Measurements from ENCODE around the gene SLC43A2. TPM values are rescaled to one million over a fixed set of nuclear protein-coding genes. Genes with fewer than 3 reads are reported as not detected.
A peak's percentile ranks its signal among the peaks of the same experiment; 100 is the strongest.

The SLC43A2 gene
- total and polyA plus RNA-seq, 3 donors from 2014 or later, result 11.7 to 15.7 (median 12.4) TPM

GRCh38 chr17:1617620-1618174 lies 10.9 kb downstream of the SLC43A2 start:
- WGBS, 2 donors, result 68 to 82% methylated on average over 20 of the region's 20 CpGs
- no peak overlapping the region for H3K4me3 ChIP-seq
- no peaks in the 10 kb centered on the region for H3K36me3 ChIP-seq (ENCODE audit: low read depth, missing control alignments)
- peak; percentile 36 for DNase-seq
- TF ChIP-seq POLR2A (IDR thresholded peaks at IDR 0.05), result no peak
- TF ChIP-seq CTCF (IDR thresholded peaks at IDR 0.05), result no peak
- no peaks in the 10 kb centered on the region for H3K9me3 ChIP-seq
- intact Hi-C loops (cut with DNase I; ENCODE audit: low total_unique reads), result no loop called here
- no peak overlapping the region for H3K27ac ChIP-seq
- no peaks in the 10 kb centered on the region for H3K27me3 ChIP-seq
- H3K4me1 ChIP-seq, result no peaks in the 10 kb centered on the region

GRCh38 chr17:1616101-1616500 lies 12.5 kb downstream of the SLC43A2 start:
- Histone ChIP-seq H3K9me3 (no peaks in the 10 kb centered on the region), H3K27ac (no peak overlapping the region), H3K4me3 (no peak overlapping the region), H3K27me3 (no peaks in the 10 kb centered on the region), H3K36me3 (ENCODE audit: low read depth, missing control alignments) (no peaks in the 10 kb centered on the region), H3K4me1 (no peaks in the 10 kb centered on the region)
- WGBS, 2 donors, result 86 to 91% methylated on average over 13 of the region's 13 CpGs
- DNase-seq, result no peak
- intact Hi-C loops (cut with DNase I; ENCODE audit: low total_unique reads), result no loop called here
- no peak for TF ChIP-seq POLR2A (IDR thresholded peaks at IDR 0.05)

DNA sequence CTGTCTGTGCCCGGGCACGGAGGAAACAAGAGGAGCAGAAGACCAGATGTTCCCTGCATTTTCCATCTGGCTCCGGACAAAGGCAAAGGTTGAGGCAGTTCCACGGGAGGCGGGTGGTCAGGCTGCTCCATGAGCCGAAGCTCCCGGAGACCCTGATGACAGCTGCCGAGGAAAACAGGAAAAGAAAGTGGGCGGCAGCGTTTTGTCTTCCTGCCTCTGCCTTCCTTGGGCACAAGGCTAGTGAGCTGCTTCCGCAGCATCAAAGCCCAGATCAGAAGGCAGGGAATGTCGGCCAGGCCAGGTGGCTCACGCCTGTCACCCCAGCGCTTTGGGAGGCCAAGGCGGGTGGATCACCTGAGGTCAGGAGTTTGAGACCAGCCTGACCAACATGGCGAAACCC lies 16.2 kb downstream of the SLC43A2 start:
- H3K36me3 ChIP-seq (ENCODE audit: low read depth, missing control alignments), result no peaks in the 10 kb centered on the region
- intact Hi-C loops (cut with DNase I; ENCODE audit: low total_unique reads), result no loop called here

DNA sequence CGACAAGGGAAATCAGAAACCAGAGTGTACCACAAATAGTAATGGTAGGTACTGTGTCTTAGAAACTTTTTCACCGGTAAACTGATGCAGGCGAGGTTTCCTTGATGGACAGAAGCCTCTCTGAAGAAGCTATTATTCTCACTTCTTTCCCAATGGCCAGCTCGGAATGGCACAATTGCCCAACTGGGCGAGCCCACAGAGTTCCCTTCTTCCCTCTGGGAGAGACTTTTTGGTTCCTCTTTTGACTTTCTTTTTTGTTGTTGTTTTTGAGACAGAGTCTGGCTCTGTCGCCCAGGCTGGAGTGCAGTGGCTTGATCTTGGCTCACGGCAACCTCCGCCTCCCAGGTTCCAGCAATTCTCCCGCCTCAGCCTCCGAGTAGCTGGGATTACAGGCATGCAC lies 16.9 kb downstream of the SLC43A2 start:
- Histone ChIP-seq H3K27me3 (no peaks in the 10 kb centered on the region), H3K9me3 (no peaks in the 10 kb centered on the region), H3K4me1 (no peaks in the 10 kb centered on the region), H3K4me3 (no peak overlapping the region), H3K36me3 (ENCODE audit: low read depth, missing control alignments) (no peaks in the 10 kb centered on the region), H3K27ac (no peak overlapping the region)
- DNase-seq, result no peak
- TF ChIP-seq POLR2A (IDR thresholded peaks at IDR 0.05) (no peak), CTCF (IDR thresholded peaks at IDR 0.05) (no peak)
- 90 to 92% methylated on average over 10 of the region's 10 CpGs for WGBS, 2 donors
- intact Hi-C loops (cut with DNase I; ENCODE audit: low total_unique reads), result no loop called here

More for the DNA sequence above, 16.2 kb downstream of the SLC43A2 start:
- Histone ChIP-seq H3K9me3 (no peaks in the 10 kb centered on the region), H3K27ac (no peak overlapping the region), H3K27me3 (no peaks in the 10 kb centered on the region), H3K4me1 (no peaks in the 10 kb centered on the region), H3K4me3 (no peak overlapping the region)
- WGBS, 2 donors, result 77 to 96% methylated on average over 16 of the region's 16 CpGs
- TF ChIP-seq POLR2A (IDR thresholded peaks at IDR 0.05), result no peak
- no peak for TF ChIP-seq CTCF (IDR thresholded peaks at IDR 0.05)
- no peak for DNase-seq

GRCh38 chr17:1608676-1609075 lies 20.0 kb downstream of the SLC43A2 start:
- H3K4me1 ChIP-seq, result peaks cover 9% of the 10 kb centered on the region

More at GRCh38 chr17:1608676-1609075, 20.0 kb downstream of the SLC43A2 start:
- H3K36me3 ChIP-seq (ENCODE audit: low read depth, missing control alignments), result no peaks in the 10 kb centered on the region
- no peaks in the 10 kb centered on the region for H3K9me3 ChIP-seq
- DNase-seq, result no peak
- H3K4me3 ChIP-seq, result no peak overlapping the region
- H3K27me3 ChIP-seq, result no peaks in the 10 kb centered on the region
- 93 to 94% methylated on average over 7 of the region's 7 CpGs for WGBS, 2 donors
- TF ChIP-seq POLR2A (IDR thresholded peaks at IDR 0.05) (no peak), CTCF (IDR thresholded peaks at IDR 0.05) (no peak)
- H3K27ac ChIP-seq, result no peak overlapping the region
- intact Hi-C loops (cut with DNase I; ENCODE audit: low total_unique reads), result no loop called here
